IMR-90 (cell line): ENCODE measurements around the gene SH3BP5.

ENCODE experiments used
- CEBPB ChIP-seq: IDR thresholded peaks from 2 replicates; pipeline ENCODE4 v1.6.1; 2012; ENCODE audit warnings: low read depth, low read length, improper control_type of control experiment
- MAZ ChIP-seq: IDR thresholded peaks from 2 replicates; pipeline ENCODE4 v1.6.1; 2012; ENCODE audit warnings: low read depth, mild to moderate bottlenecking, low read length, improper control_type of control experiment, moderate library complexity, borderline replicate concordance
- MXI1 ChIP-seq: IDR thresholded peaks from 2 replicates; pipeline ENCODE4 v1.6.1; 2012; ENCODE audit warnings: low read depth, mild to moderate bottlenecking, low read length, moderate library complexity, borderline replicate concordance
- POLR2A ChIP-seq: IDR thresholded peaks from 2 replicates; pipeline ENCODE4 v1.6.1; 2012; ENCODE audit warnings: mild to moderate bottlenecking, low read depth, low read length
- RAD21 ChIP-seq: IDR thresholded peaks from 2 replicates; pipeline ENCODE4 v1.6.1; 2012; ENCODE audit warnings: low read length, improper control_type of control experiment
- SMC3 ChIP-seq: fragments of 150-350 bp; IDR thresholded peaks from 2 replicates; pipeline ENCODE4 v1.6.1; 2016; ENCODE audit warnings: low read depth, mild to moderate bottlenecking, antibody characterized with exemption, low read length, moderate library complexity
- TF ChIP-seq, protein P1 (sequence below): conservative IDR thresholded peaks from 2 replicates; pipeline ENCODE4 v1.5.1; 2012; ENCODE audit warnings: mild to moderate bottlenecking, low read depth, low read length, improper control_type of control experiment
- TF ChIP-seq, protein P2 (sequence below): fragments of 150-350 bp; IDR thresholded peaks from 2 replicates; pipeline ENCODE4 v1.6.1; 2017; ENCODE audit warnings: mild to moderate bottlenecking, antibody characterized with exemption, low read length, low read depth

DNA sequence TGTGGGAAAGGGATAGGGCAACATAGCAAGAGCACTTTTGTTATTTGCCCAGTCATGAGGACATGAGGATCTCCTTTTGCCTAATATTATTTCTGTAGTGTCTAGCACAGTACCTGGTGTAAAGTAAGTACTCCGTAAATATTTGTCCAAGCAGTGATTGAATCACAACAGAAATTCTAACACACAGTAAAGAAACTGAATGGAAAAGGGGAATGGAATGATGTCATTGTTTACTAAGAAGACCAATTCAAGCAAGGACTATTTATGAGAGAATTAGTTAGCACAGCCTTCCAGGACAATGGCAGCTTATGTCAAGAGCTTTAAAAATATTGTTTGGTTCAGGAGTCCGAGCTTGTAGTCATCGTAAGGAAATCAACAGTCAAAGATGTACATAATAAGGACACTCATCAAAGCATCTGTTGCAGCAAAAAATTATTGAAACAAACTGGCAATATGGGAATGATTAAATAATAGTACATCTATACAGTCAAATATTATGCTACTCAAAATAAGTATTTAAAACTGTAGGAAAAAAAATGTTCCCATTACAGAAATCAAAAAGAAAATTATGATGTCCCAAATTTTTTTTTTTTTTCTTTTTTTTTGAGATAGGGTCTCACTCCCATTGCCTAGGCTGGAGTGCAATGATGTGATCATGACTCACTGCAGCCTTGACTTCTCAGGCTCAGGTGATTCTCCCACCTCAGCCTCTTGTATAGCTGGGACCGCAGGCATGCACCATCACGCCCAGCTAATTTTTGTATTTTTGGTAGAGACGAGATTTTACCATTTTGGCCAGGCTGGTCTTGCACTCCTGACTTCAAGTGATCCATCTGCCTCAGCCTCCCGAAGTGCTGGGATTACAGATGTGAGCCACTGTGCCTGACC, 108.5 kb downstream of the SH3BP5 start:
- TF ChIP-seq, protein P1, sequence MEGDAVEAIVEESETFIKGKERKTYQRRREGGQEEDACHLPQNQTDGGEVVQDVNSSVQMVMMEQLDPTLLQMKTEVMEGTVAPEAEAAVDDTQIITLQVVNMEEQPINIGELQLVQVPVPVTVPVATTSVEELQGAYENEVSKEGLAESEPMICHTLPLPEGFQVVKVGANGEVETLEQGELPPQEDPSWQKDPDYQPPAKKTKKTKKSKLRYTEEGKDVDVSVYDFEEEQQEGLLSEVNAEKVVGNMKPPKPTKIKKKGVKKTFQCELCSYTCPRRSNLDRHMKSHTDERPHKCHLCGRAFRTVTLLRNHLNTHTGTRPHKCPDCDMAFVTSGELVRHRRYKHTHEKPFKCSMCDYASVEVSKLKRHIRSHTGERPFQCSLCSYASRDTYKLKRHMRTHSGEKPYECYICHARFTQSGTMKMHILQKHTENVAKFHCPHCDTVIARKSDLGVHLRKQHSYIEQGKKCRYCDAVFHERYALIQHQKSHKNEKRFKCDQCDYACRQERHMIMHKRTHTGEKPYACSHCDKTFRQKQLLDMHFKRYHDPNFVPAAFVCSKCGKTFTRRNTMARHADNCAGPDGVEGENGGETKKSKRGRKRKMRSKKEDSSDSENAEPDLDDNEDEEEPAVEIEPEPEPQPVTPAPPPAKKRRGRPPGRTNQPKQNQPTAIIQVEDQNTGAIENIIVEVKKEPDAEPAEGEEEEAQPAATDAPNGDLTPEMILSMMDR, result no peak
- TF ChIP-seq POLR2A (no peak), MXI1 (no peak), CEBPB (no peak), MAZ (no peak), RAD21 (no peak), SMC3 (no peak)
- TF ChIP-seq, protein P2, sequence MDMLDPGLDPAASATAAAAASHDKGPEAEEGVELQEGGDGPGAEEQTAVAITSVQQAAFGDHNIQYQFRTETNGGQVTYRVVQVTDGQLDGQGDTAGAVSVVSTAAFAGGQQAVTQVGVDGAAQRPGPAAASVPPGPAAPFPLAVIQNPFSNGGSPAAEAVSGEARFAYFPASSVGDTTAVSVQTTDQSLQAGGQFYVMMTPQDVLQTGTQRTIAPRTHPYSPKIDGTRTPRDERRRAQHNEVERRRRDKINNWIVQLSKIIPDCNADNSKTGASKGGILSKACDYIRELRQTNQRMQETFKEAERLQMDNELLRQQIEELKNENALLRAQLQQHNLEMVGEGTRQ, result no peak
